ENCODE measurements around the gene CCL2. TPM values are rescaled to one million over a fixed set of nuclear protein-coding genes. Genes with fewer than 3 reads are reported as not detected.

Gene CCL2
- total and polyA plus RNA-seq, 2 experiments from 2014 or later: 1.5 to 18.5 TPM

GRCh38 chr17:34234616-34235015 is 20.5 kb upstream of the CCL2 start:
- Mint-ChIP-seq H3K9me3 (peaks cover 15% of the 10 kb centered on the region), H3K4me3 (no peak overlapping the region), H3K27ac (no peak overlapping the region), H3K27me3 (ENCODE audit: insufficient read depth, low read depth, poor library complexity) (peaks cover 6% of the 10 kb centered on the region), H3K36me3 (ENCODE audit: low read depth) (peaks cover 2% of the 10 kb centered on the region; the same call in 1 of the 3 replicates), H3K4me1 (peaks cover 8% of the 10 kb centered on the region; the same call in 2 of the 3 replicates)
- no peak; the same call in 1 of the 3 replicates for ATAC-seq
- 0 out of 2 replicates have a peak, but pooled peaks cover 3% of the 10 kb centered on the region for H3K9me2 ChIP-seq (ENCODE audit: insufficient read depth)
- H3K4me2 ChIP-seq: no peak overlapping the region
- no peak for DNase-seq (ENCODE audit: low spot score)
- no peak overlapping the region for H3K27ac ChIP-seq (ENCODE audit: low read depth)
- H3K36me3 ChIP-seq (ENCODE audit: insufficient read depth): peaks cover 4% of the 10 kb centered on the region; the same call in 1 of the 2 replicates
- no peaks in the 10 kb centered on the region; the same call in 1 of the 2 replicates for H3K4me1 ChIP-seq (ENCODE audit: insufficient read depth)
- H3K79me2 ChIP-seq (replicated peaks; ENCODE audit: insufficient read depth): no peaks in the 10 kb centered on the region
- H3F3A ChIP-seq (replicated peaks; ENCODE audit: low read depth): no peaks in the 10 kb centered on the region
- H4K20me1 ChIP-seq (replicated peaks; ENCODE audit: insufficient read depth): no peaks in the 10 kb centered on the region
- no peaks in the 10 kb centered on the region for H3K27me3 ChIP-seq (ENCODE audit: insufficient read depth)
- no peak for TF ChIP-seq ZNF462 (CRISPR knock-in tag; IDR thresholded peaks at IDR 0.05)
- no peak for TF ChIP-seq STAT1 (IDR thresholded peaks at IDR 0.05; ENCODE audit: unreplicated experiment)
- no peak for TF ChIP-seq CREB1 (CRISPR knock-in tag; IDR thresholded peaks at IDR 0.05; ENCODE audit: low read depth)
- TF ChIP-seq EZH2 (IDR thresholded peaks at IDR 0.05; ENCODE audit: low read depth, unreplicated experiment): no peak
- TF ChIP-seq ZNF331 (CRISPR knock-in tag; IDR thresholded peaks at IDR 0.05; ENCODE audit: low read depth): no peak
- no peak for TF ChIP-seq CTCF (conservative IDR thresholded peaks at IDR 0.05; ENCODE audit: low read depth in 2 of 2)
- TF ChIP-seq ETS1 (IDR thresholded peaks at IDR 0.05): no peak
- no peak for TF ChIP-seq EZH2phosphoT487 (IDR thresholded peaks at IDR 0.05; ENCODE audit: unreplicated experiment)
- TF ChIP-seq ZNF114 (CRISPR knock-in tag; IDR thresholded peaks at IDR 0.05): no peak
- no peak for TF ChIP-seq POLR2AphosphoS5 (IDR thresholded peaks at IDR 0.05; ENCODE audit: low read depth)
- TF ChIP-seq JUNB (IDR thresholded peaks at IDR 0.05; ENCODE audit: unreplicated experiment): no peak
- no peak for TF ChIP-seq NANOG (IDR thresholded peaks at IDR 0.05; ENCODE audit: borderline replicate concordance)
- no peak for TF ChIP-seq REST (IDR thresholded peaks at IDR 0.05; ENCODE audit: unreplicated experiment)
- no peak overlapping the region for H2AFZ ChIP-seq
- no peak overlapping the region for H3K4me3 ChIP-seq

Measured in GM23338 (cell line).